ENCODE measurements around the gene SIGLEC7.

SIGLEC7 gene

GRCh38 chr19:51142119-51142518, at the start of gene SIGLEC7:
Gene SIGLEC7, plus strand, starts transcription at chr19:51142301. Its CDS starts 69 bp downstream, at chr19:51142370.
- no peak for DNase-seq (ENCODE audit: low spot score)

DNA sequence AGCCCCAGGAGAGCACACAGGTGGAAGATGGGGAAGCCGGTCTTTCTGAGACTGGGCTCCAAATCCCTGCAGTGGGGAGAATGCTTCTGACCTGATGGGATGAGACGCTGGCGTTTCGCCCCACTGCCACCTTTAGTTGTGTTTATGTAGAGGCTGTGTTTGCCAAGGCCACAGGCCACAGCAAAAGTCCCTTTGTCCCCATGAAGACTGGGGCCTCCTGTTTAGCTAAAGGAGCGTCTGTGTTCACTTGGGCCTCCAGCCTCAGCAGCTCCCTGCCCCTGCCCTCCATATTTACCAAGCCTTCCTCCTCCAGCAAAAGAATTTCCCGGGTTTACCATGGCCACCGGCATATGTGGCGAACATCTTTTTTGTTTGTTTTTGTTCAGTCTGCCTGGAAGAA, 49.0 kb upstream of the SIGLEC7 start:
- no peak for DNase-seq (ENCODE audit: low spot score)

- no peak for DNase-seq (ENCODE audit: low spot score)
Observed at GRCh38 chr19:51093510-51094345, 48.4 kb upstream of the SIGLEC7 start.

DNA sequence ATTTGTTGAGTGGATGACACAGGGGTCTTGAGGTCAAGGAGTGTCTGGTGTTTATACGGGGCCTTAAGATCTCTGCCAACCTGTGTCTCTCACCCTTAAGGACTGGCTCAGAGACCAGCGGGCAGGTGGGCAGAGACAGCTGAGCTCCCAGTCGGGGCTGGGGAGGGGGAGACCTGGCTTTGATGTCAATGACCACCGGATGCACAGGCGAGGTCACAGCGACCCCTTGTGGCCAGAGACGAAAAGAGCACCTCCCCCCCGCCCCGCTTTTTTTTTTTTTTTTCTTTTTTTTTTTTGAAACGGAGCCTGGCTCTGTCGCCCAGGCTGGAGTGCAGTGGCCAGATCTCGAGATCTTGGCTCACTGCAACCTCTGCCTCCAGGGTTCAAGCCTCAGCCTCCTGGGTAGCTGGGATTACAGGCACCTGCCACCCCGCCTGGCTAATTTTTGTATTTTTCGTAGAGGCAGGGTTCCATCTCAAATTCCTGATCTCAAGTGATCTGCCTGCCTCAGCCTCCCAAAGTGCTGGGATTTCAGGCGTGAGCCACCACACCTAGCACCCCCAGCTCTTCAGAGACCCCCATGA, 47.3 kb upstream of the SIGLEC7 start:
- peak; percentile 56 for DNase-seq (ENCODE audit: low spot score)

DNA sequence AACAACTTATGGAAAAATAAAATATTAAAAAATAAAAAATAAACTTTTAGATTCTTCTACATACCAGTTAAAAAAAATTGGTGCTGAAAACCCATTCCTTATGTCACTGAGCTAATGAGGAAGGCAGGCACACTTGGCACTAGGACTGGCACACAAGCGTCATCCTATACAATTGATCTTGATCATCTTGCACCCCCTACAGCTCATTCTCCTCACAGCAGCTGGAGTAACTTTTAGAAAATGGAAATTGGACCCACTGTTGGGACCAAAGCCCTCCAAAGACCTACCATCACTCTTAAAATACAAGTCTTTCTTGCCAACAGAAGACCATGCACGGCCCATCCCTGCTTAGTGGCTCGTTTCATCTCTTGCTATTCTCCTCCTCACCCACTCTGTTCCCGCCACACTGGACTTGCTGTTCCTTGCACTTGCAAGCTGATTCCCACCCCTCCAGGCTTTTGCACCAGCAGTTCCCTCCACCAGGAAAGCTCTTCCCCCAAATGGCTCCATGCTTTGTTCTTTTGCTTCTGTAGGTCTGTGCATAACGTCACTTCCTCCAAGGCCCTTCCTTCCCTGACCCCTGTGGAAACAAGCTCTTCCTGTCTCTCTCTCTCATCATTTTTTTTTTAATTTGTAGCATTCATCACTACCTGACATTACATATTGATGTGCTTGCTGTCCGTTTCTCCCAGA, 45.5 kb upstream of the SIGLEC7 start:
- peak; percentile 49 for DNase-seq (ENCODE audit: low spot score)

DNA sequence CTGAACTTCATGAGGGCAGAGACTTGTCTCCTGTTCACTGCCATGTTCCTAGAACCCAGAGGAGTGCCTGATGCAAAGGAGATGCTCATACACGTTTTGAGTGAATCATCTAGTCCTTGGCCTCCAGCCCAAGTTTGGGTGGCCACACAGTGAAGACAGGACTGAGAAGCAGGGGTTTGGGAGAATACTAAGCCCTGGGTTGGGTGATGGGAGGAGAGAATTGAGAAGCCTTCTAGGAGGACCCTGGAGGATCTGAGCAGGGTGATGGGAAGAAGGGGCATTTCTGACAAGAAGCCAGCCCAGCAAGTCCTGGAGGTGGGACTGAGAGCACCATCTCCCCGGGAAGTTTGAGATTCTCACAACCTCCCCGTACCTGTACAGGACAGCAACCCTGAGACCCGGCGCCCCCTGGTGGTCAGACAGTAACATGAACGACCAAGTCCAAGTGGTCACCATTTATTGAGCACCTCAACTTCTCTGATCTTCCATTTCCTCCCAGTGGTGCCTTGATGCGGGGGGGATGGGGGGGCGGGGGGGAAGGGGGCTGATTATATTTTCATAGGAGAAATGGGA, 44.8 kb upstream of the SIGLEC7 start:
- DNase-seq (ENCODE audit: low spot score): peak; percentile 61

GRCh38 chr19:51097796-51098195, 44.3 kb upstream of the SIGLEC7 start:
- no peak for DNase-seq (ENCODE audit: low spot score)

DNA sequence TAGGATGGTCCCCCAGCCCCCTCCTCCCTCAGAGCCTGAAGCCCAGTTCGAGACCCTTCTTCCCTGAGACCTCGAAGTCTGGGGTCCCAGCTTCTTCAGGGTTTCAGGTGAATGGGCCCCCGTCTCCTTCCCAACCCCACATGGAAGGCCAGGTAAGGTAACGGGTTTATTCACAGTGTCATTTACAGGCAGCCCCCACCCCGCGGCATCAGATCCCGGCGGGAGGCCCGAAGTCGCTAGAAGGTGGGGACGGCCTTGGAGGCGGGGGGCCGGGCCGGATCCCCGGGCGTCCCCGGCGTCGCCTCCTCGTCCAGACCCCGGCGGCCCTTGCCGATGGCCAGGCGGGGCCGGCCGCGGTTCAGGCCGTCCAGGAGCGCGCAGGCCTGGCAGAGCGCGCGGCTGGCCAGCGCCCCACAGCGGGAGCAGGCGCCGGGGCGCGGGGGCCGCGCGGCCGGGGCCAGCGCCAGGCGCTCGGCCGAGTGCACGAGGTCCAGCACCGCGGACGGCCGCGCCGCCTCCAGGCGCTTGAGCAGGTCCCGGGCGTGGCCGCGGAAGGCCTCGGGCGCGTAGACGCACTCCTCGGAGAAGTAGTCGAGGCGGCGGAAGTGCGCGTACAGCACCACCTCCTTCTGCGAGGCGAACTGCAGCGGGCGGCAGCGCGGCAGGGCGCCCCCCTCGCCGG, 43.6 kb upstream of the SIGLEC7 start:
- DNase-seq (ENCODE audit: low spot score): no peak

GRCh38 chr19:51099047-51099382, 43.1 kb upstream of the SIGLEC7 start:
- no peak for DNase-seq (ENCODE audit: low spot score)

GRCh38 chr19:51100601-51101000, 41.5 kb upstream of the SIGLEC7 start:
- no peak for DNase-seq (ENCODE audit: low spot score)

- DNase-seq (ENCODE audit: low spot score): no peak
Observed at GRCh38 chr19:51101171-51101865, 40.8 kb upstream of the SIGLEC7 start.

- no peak for DNase-seq (ENCODE audit: low spot score)
Observed at GRCh38 chr19:51102991-51103390, 39.1 kb upstream of the SIGLEC7 start.

- no peak for DNase-seq (ENCODE audit: low spot score)
Observed at GRCh38 chr19:51103926-51104341, 38.2 kb upstream of the SIGLEC7 start.

- peak; percentile 57 for DNase-seq (ENCODE audit: low spot score)
Observed at GRCh38 chr19:51107406-51108065, 34.6 kb upstream of the SIGLEC7 start.

DNA sequence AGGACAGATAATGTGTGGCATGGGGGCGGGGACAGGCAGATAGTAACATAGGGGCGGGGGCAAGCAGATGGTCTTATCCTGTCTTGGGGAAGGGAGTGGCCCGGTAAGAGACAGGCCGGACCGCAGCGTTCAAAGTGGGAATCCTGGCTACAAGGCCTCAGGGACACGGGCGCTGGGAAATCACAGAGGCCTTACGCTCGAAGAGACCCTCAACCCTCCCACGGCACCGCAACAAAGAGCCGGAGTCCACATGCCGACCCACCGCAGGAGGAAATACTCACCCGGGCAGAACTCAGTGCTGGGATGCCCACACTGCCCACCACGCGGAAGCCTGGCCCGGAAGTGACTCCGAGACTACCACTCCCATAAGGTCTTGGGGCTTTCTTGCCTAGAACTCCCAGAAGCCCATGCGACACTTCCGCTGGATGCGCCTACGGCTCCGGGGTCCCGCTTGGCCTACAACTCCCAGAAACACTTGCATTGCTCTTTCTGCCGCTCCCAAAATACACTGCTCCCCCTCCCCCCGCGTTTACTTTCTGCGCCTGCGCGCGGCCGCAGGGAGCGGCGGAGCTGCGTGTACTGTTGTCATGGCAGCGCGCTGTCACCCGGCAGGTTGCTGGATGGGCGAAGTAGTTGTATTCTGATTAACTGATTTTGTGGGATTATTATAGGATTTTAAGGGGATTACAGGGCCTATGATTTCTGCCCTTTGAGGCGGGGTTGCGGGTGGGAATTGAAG, 33.9 kb upstream of the SIGLEC7 start, which contains the start of gene CTU1:
CTU1 (minus strand) TSS at position 344 of the 739 bp plus-strand sequence. CDS start 3,840 bp downstream, outside the sequence.
- DNase-seq (ENCODE audit: low spot score): peak; percentile 99

DNA sequence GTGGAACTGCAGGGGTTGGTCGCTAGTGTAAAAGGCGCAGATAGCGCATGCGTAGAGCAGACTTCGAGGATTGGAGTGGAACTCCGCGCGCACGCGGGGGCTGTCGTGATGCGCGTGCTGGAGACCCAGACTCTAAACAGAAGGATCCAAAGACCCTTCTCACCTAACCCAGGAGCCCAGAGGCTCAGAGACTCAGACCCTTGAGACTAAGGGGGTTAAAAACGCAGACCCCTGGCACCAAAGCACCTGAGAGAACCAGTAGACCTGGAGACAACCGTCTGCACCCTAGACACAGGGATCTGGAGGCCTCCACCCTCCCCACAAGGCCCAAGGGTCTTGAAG, 33.3 kb upstream of the SIGLEC7 start:
- DNase-seq (ENCODE audit: low spot score): no peak

DNA sequence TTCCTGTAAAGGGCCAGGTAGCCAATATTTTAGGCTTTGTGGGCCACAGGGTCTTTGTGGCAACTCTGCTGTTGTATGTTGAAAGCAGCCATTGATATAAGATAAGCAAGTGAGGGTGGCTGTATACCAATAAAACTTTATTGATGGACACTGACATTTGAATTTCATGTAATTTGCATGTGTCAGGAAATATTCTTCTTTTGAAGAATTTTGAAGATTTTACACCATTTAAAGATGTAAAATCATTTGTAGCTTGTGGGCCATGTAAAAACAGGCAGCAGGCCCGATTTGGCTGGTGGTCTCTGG, 31.5 kb upstream of the SIGLEC7 start:
- no peak for DNase-seq (ENCODE audit: low spot score)

DNA sequence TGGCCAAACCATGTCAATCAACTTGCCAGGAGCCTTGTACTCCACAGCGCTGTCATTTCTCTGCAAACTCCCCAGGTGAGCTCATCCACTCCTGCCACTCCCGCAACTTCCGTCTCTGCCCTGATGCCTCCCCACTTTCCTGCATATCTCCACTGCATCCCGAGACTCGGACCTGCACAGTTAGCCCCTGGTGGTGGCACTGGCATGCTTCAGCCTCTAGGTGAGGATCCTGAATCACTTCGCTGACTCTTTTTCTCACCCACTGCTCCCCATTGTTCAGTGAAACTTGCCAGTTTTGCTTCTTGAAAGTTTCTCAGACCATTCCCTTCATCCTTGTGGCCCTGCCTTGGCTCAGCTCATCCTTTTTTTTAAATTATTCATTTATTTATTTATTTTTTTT, 30.5 kb upstream of the SIGLEC7 start:
- DNase-seq (ENCODE audit: low spot score): peak; percentile 25

DNA sequence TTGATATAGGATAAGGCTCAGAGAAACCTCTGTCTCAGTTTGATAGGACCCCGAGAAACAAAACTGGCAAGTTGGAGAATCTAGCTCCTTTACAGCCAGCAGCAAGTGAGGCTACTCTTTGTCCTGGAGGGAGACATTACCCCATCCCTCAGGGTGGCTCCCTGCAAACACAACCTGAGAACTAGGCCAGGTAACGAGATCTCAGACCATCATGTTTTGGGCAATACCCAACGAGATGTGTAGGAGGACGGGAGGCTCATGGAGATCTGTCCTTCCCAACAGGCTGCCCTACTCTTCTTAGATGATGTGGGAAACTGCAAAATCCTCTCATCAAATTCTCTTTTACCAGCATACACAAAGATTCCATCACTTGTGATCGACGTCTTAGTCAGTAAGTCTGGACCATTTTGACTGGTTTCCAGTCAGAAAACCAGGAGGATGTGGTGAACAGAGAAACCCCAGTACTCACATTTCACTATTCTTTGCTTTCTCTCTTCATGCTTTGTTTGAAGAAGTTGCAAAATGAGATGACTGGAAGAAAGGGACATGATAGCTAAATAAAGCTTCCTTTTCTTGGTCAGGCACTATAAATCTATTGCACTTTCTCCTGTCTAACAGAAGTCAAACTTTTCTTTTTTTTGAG, 27.9 kb upstream of the SIGLEC7 start:
- DNase-seq (ENCODE audit: low spot score): no peak

- no peak for DNase-seq (ENCODE audit: low spot score)
Observed at GRCh38 chr19:51116736-51117286, 25.3 kb upstream of the SIGLEC7 start.

All from NAMALWA (cell line).